NCI-H345 treated with DMSO at 0.1 percent for 48 hours (cell line): ENCODE measurements around the gene BHMT2.

ENCODE experiments used
- DNase-seq: peaks from one replicate; lab custom pipeline; 2025; ENCODE audit not compliant: unreplicated experiment; lab: John Stamatoyannopoulos, UW

Gene BHMT2

DNA sequence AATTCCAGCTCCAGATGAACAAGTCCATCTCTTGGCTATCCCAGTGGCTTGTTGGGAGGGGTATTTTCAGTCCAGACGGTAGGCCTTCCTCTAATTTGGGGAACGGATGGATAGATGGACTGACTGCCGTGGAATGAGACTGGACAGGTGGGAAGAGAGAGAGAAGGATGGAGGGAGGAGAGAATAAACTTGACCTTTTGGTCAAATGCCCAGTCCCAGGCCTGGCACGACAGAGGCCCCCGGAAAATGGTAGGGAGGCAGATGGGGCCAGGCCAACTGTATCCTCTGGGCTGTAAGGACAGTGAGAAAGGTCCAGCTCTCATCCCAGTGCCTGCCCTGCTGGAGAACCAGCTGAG lies 43.1 kb downstream of the BHMT2 start:
- no peak for DNase-seq

DNA sequence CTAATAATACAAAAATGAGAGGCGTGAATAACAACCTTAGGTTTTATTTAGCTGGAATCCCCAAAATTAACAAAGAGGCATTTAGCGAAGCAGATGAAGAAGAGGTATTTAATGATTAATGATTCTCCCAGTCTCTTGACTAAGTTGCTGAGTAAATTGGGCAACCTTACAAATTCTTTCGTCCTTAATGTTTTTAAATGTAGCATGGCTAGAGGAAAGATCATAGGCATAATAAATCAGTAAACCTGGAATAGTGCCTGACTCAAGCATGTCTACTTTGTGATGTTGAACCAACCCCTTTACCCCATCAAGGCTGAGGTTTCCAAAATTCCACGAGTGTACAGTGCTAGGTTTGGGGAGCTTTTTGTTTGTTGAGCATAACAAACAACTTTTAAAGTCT lies 49.9 kb downstream of the BHMT2 start:
- no peak for DNase-seq

DNA sequence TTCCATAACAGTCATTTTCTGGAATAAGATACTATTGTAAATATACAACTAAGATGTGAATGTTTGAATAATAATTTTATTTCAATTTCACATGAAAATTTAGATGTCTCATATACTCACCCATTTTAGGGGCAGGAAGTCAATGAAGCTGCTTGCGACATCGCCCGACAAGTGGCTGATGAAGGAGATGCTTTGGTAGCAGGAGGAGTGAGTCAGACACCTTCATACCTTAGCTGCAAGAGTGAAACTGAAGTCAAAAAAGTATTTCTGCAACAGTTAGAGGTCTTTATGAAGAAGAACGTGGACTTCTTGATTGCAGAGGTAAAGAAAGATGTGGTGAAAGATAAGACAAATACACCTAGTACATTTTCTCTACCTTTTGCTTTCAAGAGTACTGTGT lies 50.7 kb downstream of the BHMT2 start:
- DNase-seq = no peak

- no peak for DNase-seq
Measured at GRCh38 chr5:79122973-79123372, 53.4 kb downstream of the BHMT2 start.

- DNase-seq = no peak
Measured at GRCh38 chr5:79124607-79125006, 55.0 kb downstream of the BHMT2 start.

- DNase-seq = no peak
Measured at GRCh38 chr5:79130781-79131180, 61.2 kb downstream of the BHMT2 start.

DNA sequence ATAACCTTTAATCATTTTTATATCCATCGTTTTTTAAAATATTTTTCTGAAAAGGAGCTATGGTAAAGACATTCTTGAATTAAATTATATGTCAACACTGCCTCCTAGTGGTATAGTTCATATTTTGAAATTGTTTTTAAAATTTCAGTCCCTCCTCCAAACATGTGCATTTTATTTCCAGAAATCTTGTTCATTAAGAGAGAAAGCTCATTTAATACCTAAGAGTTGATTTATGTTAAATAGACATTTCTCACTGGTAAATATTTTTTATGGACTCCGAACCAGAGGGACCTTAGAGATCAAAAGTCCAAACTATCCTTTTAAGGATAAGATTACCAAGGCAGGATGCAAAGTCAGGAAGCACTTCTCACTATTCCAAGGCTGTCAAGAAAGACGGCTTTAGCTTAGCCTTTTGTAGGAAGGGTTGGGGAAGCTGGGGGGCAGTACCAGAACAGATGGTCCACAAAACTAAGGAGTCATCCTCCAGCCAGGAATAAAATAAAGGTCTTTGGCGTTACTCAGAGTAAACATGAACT lies 63.6 kb downstream of the BHMT2 start:
- DNase-seq = peak; percentile 45

DNA sequence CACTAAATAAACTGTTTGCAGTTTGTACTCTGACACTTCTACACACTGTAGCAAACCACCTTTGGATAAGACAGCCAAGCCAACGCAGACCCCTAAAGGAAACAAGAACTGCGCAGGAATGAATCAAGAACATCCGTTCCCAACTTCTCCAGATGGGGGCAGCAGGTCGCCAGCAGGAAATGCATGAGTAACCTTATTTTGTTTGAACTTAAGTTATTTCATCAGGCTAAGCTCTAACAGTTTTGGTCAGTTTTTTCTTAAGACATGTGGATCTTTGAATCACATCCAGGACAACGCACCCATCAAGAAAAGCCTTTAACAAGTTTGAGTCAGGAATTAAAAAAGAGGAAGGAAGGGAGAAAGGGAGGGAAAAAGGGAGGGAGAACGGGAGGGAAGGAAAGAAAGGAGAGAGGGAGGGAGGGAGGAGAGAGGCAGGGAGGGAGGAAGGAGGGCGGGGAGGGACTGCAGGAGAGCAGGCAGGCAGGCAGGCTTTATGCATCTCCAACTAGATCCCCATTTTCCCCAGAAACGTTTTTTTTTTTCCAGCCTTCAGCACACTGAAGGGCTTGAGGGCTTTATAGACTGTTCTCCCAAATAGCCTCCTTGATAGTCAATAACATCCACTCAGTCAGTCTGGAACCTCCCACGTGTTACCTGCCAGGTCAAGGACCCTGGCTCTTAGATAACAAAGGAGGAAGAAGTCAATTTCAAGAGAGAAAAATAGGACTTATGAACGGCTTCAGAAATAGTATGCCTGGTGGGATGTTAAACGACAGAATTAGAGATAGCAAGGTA lies 64.3 kb downstream of the BHMT2 start:
- DNase-seq = peak; percentile 55

DNA sequence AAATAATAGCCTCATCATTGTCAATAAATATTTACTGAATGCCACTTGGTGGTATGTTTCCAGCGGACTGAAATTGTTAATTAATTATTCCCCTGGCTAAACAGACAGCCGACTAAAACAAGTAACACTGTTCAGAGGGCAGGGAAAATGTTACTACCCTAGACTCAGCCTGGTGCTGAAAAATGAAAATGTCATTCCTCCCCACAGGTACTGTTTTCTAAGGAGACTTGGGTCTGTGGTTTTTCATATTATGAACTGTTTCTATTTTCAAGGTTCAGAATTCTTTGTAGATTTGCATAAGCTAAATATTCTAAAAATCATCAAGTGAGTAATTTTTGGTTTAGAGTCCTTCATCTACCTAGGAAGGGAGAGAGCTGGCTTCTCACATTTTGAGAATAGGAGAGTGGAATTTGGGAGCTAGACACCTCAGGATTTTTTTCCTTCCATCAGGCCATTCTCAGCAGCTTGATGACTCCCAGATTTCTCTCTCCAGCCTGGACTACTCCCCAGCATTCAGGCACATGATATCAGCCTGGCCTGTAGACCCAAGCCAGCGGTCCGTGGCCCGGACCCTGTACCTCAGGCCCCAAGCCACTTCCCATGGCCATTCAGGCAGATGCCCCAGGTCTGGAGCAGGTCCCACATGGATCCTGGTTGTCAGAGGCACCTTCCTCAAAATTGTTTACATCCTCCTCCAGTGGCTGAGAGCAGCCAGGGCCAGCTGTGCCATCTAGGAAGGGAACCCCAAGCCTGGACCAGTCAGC lies 66.4 kb downstream of the BHMT2 start:
- DNase-seq = no peak

DNA sequence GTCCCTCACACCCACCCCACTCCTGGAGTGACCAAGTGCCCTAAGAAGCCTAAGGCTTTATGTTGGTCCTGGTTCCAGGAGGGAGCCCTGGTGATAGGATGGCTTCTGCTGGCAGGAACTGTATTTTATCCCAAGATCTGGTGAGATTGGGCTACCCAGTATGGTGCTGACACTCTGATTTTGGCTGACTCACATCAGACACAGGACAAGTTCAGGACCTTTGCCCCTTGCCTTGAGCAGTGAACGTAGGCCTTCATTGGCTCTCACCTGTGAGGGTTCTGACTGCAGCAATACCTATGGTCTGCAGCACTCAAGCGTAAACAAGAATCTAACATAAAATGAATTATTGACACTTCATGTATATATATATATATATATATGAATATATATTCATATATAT lies 67.1 kb downstream of the BHMT2 start:
- DNase-seq = no peak
